Measurements from ENCODE around the gene NCOA5.

GRCh38 chr20:46084805-46085178, 5.0 kb downstream of the NCOA5 start:
- no peak for TF ChIP-seq EZH2phosphoT487 (IDR thresholded peaks at IDR 0.05; ENCODE audit: low read depth, severe bottlenecking, unreplicated experiment)
- TF ChIP-seq CTCF (IDR thresholded peaks at IDR 0.05; ENCODE audit: poor library complexity): no peak
- no peak for TF ChIP-seq EZH2 (IDR thresholded peaks at IDR 0.05; ENCODE audit: borderline replicate concordance)
